Fibroblast of the aortic adventitia (primary cell): ENCODE measurements around the gene TRAF5. TPM values are rescaled to one million over a fixed set of nuclear protein-coding genes. Genes with fewer than 3 reads are reported as not detected.

Experiments
- DNase-seq: peaks from one replicate; pipeline ENCODE4 v3.0.0-alpha.2; 2010; ENCODE audit warnings: low read depth
- H3K4me3 ChIP-seq: 2 replicates; pipeline ENCODE4 v1.5.1; 2011; ENCODE audit warnings: low read depth, mild to moderate bottlenecking, control low read depth, low read length, moderate library complexity
- CTCF ChIP-seq: IDR thresholded peaks from 2 replicates; pipeline ENCODE4 v1.5.1; 2011; ENCODE audit warnings: mild to moderate bottlenecking, low read length, control low read depth, inconsistent platforms; ENCODE audit not compliant: insufficient read depth
- total RNA-seq: library from RNA; depleted of rRNA; stranded (reverse); fragments of >200 nt; gene quantifications from 2 replicates; pipeline ENCODE4 v1.2.3, GENCODE V29; 2012; ENCODE audit warnings: low replicate concordance

TRAF5 gene
- total RNA-seq, 1 donor: 9.4 TPM

DNA sequence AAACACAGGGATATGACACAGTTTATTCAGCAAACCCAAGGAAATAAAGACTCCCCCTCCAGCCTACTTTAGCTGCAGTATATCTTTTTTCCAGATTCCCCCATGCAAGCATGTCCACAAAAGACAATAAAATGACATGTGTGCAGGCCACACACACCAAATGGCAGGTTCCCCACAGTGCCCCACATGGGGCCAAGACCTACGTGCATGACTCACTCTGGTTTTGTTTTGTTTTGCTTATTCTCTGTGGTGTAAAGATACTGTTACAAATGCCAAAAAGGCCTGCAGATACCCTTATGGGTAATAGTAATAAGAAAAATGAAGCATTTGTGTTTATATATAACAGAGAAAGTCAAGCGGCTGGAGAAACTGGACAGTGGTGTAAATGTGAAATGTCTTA lies 93.8 kb downstream of the TRAF5 start:
- TF ChIP-seq CTCF: no peak
- peak; percentile 12 for DNase-seq
- H3K4me3 ChIP-seq: no peak overlapping the region

DNA sequence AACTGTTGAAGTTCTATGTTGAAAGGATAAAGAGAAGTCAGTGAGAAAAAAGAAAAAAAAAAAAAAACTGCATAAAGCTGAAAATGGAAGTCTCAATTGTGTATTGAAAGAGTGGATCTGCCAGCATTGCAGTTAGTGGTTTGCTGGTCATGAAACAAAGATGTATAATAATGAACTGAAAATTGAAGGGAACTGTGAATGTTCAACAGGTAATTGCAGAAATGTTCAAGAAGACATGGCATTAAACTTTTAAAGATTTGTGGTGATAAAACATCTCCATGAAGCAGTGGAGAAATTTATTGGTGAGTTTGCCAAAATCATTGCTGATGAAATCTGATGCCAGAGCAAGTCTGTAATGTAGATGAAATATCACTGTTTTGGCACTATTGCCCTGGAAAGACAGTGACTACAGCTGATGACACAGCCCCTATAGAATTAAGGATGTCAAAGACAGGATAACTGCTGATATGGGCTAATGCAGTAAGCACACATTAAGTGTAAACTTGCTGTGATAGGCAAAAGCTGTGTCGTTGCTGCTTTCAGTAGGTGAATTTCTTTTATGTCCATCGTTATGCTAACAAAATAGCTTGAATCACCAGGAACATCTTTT lies 94.3 kb downstream of the TRAF5 start:
- H3K4me3 ChIP-seq: no peak overlapping the region
- DNase-seq: peak; percentile 63
- no peak for TF ChIP-seq CTCF

- no peak for TF ChIP-seq CTCF
- DNase-seq: no peak
- no peak overlapping the region for H3K4me3 ChIP-seq
Measured at GRCh38 chr1:211424018-211424417, 97.4 kb downstream of the TRAF5 start.

Other genes starting within 250 kb of the TRAF5 start
- not detected in 2 replicates for gene KCNH1, start 192.7 kb upstream of the TRAF5 start, total RNA-seq
- gene RCOR3, start 67.5 kb upstream of the TRAF5 start, total RNA-seq: 24.4 and 31.2 TPM in 2 replicates
- gene RD3, start 165.3 kb downstream of the TRAF5 start, total RNA-seq: not detected in 2 replicates